ENCODE data around the gene WDPCP. TPM values are rescaled to one million over a fixed set of nuclear protein-coding genes. Genes with fewer than 3 reads are reported as not detected.
"Not testable (repeated sequence)": the region's sequence is repeated elsewhere in the genome, so short reads cannot be mapped to it uniquely, and the experiment has no call there.

WDPCP gene
- total RNA-seq, 2 donors from 2014 or later: 3.1 to 3.7 TPM

- DNase-seq (no peak), ATAC-seq (no peak)
- intact Hi-C loops (cut with DNase I, micrococcal nuclease): no loop called here
Observed at GRCh38 chr2:63195310-63195709, 393.0 kb downstream of the WDPCP start.

DNA sequence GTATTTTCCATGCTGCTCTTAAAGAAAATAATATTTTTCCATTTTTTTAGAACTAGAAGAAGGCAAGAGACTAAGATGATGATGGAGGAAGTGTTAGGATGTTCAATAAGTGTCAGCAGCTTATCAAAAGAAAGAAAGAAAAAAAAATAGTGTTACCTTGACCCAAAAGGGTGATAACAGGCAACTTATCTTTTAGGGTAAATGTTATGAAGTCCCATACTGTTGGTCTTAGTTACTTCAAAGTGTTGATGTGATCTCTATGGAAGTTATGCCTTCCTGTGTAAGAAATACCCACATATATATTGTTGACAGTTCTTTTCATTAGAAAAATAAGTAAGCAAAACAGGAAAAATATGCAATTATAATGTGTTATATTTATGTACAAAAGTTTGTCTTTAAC lies 394.1 kb downstream of the WDPCP start:
- intact Hi-C loops (cut with DNase I, micrococcal nuclease): no loop called here
- no peak for DNase-seq
- ATAC-seq: no peak

- no peak for DNase-seq
- intact Hi-C loops (cut with DNase I, micrococcal nuclease): no loop called here
- no peak for ATAC-seq
Observed at GRCh38 chr2:63192889-63193774, 395.1 kb downstream of the WDPCP start.

DNA sequence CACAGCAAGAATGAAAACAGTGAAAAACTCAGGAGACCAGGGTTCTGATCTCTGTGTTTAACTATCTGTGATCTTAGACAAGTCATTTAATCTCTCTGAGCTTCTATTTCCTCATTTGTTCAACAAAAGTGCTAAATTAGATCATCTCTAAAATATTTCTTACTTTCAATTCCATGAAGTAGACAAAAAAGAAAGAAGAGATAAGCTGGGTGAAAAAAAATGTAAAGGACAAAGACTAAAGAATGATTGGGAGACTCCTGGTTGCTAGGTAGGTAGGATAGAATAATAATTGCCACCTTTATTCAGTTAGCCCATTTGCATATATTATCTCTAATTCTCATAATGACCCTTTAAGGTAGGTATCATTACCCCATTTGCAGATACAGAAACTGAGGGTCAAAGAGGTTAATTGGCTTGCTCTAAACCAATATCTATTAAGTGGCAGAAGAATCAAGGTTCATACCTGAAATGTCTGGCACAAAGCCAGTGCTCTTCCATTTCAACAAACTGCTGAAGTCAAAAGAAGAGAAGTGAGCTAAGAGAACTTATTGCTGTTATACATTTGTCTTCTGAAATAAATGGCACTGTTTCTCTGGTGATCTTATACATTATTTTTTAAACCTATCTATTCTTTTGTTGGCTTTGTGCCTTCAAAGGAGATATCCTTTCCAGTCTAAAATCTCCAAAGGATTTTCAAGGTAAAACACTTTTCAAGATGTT lies 395.9 kb downstream of the WDPCP start:
- no peak for DNase-seq
- ATAC-seq: no peak
- intact Hi-C loops (cut with DNase I, micrococcal nuclease): no loop called here

DNA sequence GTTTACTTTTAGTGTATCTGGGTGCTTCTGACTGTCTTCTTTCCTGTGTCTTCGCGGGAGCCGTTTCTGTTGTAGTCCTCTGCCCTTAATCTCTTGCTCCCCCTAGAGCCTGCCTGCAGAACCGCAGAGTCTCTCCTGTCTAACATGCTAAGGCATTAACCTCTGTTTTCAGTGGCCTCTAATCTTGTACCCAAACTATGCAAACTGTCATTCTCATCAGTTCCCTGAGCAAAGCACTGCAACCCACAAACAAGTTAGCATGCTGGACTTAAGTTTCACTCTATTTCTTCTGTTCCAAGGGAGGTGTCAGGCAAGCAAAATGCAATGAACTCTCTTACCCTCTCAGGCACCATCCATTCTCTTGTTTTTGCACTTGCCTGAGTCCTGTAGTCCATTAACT lies 399.3 kb downstream of the WDPCP start:
- DNase-seq (peak in 1 of 2 donors; percentile 11), ATAC-seq (peak; percentile 35)
- intact Hi-C loops (cut with DNase I, micrococcal nuclease): no loop called here

- intact Hi-C loops (cut with DNase I, micrococcal nuclease): no loop called here
- ATAC-seq: no peak
- DNase-seq: no peak
Observed at GRCh38 chr2:63186331-63186730, 401.9 kb downstream of the WDPCP start.

DNA sequence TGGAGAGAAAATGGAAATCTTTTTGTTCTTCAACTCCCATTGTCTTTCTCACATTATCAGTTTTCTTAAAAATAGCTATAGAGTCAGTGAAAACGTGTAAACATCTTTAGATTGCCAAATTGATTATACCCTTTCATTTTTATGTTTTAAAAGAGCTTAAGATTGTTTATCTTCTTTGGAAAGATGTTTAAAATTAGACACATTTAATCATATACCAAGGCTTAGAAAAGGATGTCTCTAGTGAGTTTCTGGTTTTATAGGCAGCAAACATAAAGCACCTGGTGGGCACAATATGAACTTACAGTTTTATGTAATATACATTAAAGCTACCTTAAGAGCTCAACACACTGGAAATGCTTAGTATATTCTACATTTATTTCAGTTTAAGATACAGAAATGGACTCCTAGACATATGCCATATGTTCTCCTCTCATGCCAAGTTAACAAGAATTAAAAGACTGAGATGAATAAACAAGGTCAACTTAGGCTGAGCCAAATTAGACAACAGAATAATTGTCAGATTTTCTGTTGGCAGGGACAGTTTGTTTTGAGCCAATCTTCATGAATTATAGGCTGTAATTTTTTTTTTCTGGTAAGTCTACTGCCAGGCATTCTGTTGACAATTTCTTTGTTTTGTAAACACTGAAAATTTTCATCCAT lies 425.0 kb downstream of the WDPCP start:
- ATAC-seq: no peak
- intact Hi-C loops (cut with DNase I, micrococcal nuclease): no loop called here
- no peak for DNase-seq

DNA sequence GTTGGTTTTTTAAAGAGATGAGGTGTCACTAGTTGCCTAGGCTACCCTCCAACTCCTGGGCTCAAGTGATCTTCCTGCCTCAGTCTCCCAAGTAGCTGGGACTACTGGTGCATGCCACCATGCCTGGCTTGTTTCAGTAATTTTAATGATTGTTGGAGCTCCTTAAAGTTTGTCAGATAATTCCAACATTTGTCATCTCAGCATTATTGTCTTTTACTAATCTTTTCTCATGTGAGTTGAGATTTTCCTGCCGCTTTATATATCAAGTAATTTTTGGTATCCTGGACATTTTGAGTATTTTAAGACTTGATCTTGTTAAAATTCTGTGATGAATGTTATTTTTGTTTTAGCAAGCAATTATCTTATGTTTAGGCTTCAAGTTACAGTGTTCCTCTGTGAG lies 429.0 kb downstream of the WDPCP start:
- ATAC-seq: no peak

GRCh38 chr2:63136683-63137082 lies 451.6 kb downstream of the WDPCP start:
- intact Hi-C loops (cut with DNase I, micrococcal nuclease); DNase-seq; ATAC-seq: not testable (repeated sequence)

More for the DNA sequence above, 429.0 kb downstream of the WDPCP start:
- DNase-seq: no peak
- intact Hi-C loops (cut with DNase I, micrococcal nuclease): no loop called here

DNA sequence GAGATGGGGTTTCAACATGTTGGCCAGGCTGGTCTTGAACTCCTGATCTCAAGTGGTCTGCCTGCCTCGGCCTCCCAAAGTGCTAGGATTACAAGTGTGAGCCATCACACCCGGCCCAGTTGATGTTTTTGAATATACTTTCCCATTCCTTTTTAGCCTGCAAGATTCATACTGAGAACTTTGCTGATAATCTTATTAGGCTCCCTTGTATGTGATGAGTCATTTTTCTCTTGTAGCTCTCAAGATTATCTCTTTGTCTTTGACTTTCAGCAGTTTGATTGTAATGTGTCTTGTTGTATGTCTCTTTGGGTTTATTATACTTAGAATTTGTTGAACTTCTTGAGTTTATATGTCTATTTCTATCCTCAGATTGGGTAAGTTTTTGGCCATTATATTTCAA lies 456.3 kb downstream of the WDPCP start:
- DNase-seq (no peak), ATAC-seq (no peak)
- intact Hi-C loops (cut with DNase I, micrococcal nuclease): no loop called here

GRCh38 chr2:63131196-63131595 lies 457.1 kb downstream of the WDPCP start:
- DNase-seq (no peak), ATAC-seq (no peak)
- intact Hi-C loops (cut with DNase I, micrococcal nuclease): no loop called here

GRCh38 chr2:63127594-63127993 lies 460.7 kb downstream of the WDPCP start:
- DNase-seq (no peak), ATAC-seq (no peak)
- intact Hi-C loops (cut with DNase I, micrococcal nuclease): no loop called here

- intact Hi-C loops (cut with DNase I, micrococcal nuclease): no loop called here
- DNase-seq: no peak
- no peak for ATAC-seq
Observed at GRCh38 chr2:63124850-63125249, 463.4 kb downstream of the WDPCP start.

GRCh38 chr2:63124218-63124617 lies 464.1 kb downstream of the WDPCP start:
- intact Hi-C loops (cut with DNase I, micrococcal nuclease): no loop called here
- ATAC-seq: no peak

GRCh38 chr2:63122921-63123320 lies 465.4 kb downstream of the WDPCP start:
- intact Hi-C loops (cut with DNase I, micrococcal nuclease): no loop called here
- ATAC-seq: no peak
- DNase-seq: no peak

More at GRCh38 chr2:63124218-63124617, 464.1 kb downstream of the WDPCP start:
- DNase-seq: no peak

- DNase-seq (no peak), ATAC-seq (no peak)
- intact Hi-C loops (cut with DNase I, micrococcal nuclease): no loop called here
Observed at GRCh38 chr2:63121055-63121834, 467.0 kb downstream of the WDPCP start.

DNA sequence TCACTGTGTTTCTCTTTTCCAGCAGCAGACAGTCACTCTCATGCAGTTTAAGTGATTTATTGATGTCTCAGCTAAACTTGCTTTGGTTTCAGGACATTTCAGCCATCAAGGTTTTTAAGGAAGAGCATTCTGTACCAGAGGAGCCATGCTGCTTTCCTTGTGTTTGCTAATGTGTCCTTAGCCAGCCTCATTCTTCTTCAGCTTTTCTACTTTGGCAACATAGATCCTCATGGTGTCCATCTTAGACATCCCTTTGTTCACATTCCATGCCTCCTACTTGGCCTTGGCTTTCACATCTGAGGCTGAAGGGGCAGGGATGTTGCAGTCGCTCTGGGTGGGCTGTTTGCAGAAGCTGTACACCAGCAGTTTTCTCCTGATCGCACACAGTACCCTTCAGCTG lies 469.5 kb downstream of the WDPCP start:
- DNase-seq (no peak), ATAC-seq (no peak)
- intact Hi-C loops (cut with DNase I, micrococcal nuclease): no loop called here

DNA sequence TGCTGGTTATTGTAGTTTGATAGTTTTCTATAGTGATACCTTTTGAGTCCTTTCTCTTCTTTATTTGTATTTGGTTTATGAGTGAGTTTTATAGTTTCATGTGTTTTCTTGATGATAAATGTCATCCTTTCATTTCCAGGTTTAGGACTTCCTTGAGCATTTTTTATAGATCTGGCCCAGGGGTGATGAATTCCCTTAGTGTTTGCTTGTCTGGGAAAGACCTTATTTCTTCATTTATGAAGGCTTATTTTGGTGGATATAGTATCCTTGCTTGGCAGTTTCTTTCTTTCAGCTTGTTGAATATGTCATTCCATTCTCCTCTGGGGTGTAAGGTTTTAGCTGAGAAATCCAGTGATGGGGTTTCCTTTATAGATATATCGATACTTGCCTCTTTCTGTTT lies 483.8 kb downstream of the WDPCP start:
- intact Hi-C loops (cut with DNase I, micrococcal nuclease): no loop called here
- ATAC-seq (no peak), DNase-seq (no peak)

DNA sequence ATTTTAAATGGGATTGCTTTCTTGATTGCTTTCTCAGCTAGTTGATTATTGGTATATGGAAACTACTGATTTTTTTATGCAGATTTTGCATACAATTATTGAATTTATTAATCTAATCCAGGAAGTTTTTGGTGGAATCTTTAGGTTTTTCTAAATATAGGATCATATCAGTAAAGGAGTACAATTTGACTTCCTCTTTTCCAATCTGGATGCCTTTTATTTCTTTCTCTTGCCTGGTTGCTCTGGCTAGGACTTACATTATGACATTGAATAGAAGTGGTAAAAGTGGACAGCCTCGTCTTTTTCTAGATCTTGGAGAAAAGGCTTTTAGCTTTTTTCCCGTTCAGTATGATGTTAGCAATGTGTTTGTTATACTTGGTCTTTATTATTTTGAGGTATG lies 486.3 kb downstream of the WDPCP start:
- intact Hi-C loops (cut with DNase I, micrococcal nuclease): no loop called here
- ATAC-seq (no peak), DNase-seq (no peak)
